Measurements from ENCODE around the gene ABLIM2. TPM values are rescaled to one million over a fixed set of nuclear protein-coding genes. Genes with fewer than 3 reads are reported as not detected.

Gene ABLIM2
- total RNA-seq, 2 experiments from 2014 or later: 0.32 to 0.54 TPM

DNA sequence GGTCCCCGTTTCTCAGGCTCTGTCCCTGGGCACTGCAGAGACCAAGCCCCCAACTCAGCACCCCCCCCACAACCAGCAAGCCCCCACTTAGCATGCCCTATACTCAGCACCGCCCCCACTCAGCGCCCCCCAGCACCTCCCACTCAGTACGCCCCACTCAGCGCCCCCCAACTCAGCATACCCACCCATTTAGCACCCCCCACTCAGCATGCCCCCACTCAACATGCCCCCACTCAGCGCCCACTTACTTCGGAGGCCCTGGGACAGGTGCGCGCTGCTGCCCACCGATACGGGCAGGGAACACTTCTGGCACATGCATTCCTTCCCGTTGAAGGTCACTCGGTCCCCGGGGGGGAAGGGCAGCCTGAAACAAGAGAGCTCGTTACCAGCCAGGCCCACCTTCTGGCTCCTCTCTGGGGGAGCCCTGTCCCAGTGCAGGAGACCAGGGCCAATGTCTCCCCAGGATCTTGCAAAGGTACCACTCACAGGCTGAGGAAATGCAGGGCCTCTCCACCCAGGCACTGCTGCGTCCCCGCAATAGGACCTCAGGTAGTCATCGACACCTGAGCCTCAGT is 70.6 kb downstream of the ABLIM2 start:
- Mint-ChIP-seq H3K27me3 (no peaks in the 10 kb centered on the region), H3K9me3 (no peaks in the 10 kb centered on the region), H3K27ac (no peak overlapping the region), H3K4me3 (no peak overlapping the region), H3K36me3 (ENCODE audit: low read depth) (no peaks in the 10 kb centered on the region), H3K4me1 (ENCODE audit: low read depth) (no peaks in the 10 kb centered on the region)
- CTCF ChIA-PET: interaction anchor here (0.9 kb wide), 1 partner anchor 752 kb away, joined by 3 read pairs; no protein-coding TSS in a partner anchor
- ATAC-seq: no peak
- TF ChIP-seq, protein P1, sequence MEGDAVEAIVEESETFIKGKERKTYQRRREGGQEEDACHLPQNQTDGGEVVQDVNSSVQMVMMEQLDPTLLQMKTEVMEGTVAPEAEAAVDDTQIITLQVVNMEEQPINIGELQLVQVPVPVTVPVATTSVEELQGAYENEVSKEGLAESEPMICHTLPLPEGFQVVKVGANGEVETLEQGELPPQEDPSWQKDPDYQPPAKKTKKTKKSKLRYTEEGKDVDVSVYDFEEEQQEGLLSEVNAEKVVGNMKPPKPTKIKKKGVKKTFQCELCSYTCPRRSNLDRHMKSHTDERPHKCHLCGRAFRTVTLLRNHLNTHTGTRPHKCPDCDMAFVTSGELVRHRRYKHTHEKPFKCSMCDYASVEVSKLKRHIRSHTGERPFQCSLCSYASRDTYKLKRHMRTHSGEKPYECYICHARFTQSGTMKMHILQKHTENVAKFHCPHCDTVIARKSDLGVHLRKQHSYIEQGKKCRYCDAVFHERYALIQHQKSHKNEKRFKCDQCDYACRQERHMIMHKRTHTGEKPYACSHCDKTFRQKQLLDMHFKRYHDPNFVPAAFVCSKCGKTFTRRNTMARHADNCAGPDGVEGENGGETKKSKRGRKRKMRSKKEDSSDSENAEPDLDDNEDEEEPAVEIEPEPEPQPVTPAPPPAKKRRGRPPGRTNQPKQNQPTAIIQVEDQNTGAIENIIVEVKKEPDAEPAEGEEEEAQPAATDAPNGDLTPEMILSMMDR (IDR thresholded peaks at IDR 0.05): no peak
- intact Hi-C loops (cut with micrococcal nuclease): no loop called here
- DNase-seq: no peak
- POLR2A ChIA-PET: no interaction called here

DNA sequence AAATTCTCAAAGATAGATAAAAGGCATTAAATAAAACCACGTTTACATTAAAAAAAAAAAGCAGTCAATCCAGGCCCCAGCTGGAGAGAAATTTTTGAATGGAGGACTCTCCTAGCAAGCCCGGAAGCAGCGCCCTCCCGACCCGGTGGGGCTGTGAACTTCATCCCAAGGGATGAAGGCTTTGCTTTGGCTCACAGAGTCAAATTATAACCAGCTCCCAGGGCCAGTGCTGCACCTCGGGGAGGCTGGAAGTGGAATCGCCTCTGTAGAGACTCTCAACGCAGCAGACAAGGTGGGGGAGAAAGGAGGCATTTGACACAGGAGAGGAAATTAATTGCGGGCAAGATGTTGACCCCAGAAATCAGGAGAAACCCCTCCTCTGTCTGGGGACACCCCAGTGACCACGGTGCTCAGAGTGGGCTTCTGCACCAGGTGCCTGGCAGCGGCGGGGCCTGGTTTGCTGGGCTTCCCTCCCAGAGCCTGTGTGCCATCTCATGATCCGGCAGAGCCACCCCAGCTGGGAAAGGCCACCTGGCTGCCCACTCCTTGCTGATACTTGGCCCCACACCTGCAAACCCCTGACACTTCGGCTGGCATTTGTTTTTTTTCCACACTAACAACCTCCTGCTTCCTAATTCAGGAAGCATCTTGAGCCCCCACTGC is 71.7 kb downstream of the ABLIM2 start:
- ChIA-PET CTCF (interaction anchor here (0.9 kb wide), 1 partner anchor 751 kb away, joined by 3 read pairs; no protein-coding TSS in a partner anchor), POLR2A (no interaction called here)
- TF ChIP-seq, protein P1 (IDR thresholded peaks at IDR 0.05): no peak
- Mint-ChIP-seq H3K4me3 (no peak overlapping the region), H3K4me1 (ENCODE audit: low read depth) (no peaks in the 10 kb centered on the region), H3K36me3 (ENCODE audit: low read depth) (no peaks in the 10 kb centered on the region), H3K27ac (no peak overlapping the region), H3K9me3 (no peaks in the 10 kb centered on the region), H3K27me3 (no peaks in the 10 kb centered on the region)
- intact Hi-C loops (cut with micrococcal nuclease): no loop called here
- ATAC-seq: no peak
- DNase-seq: no peak

DNA sequence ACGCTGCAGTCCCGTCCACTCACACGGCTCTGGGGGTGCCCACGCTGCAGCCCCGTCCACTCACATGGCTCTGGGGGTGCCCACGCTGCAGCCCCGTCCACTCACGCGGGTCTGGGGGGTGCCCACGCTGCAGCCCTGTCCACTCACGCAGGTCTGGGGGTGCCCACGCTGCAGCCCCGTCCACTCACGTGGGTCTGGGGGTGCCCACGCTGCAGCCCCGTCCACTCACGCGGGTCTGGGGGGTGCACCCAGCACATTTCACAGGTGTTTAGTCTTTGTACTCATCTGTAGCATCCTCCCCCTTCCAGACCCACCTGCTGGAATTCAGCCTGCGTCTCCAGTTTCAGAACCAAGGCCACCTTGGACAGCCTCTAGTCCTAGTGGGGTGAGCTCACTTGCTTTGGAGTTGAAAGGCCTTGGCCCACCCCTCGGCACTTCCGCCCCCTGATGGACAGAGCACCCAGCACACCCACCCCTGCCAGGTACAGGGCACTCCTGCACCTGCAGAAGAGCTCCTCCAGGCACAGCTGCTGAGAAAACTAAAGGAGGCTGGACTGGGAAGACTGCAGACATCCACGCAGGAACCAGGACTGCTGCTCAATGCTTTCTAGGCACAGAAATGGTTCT is 73.0 kb downstream of the ABLIM2 start:
- H3K27me3 Mint-ChIP-seq: no peaks in the 10 kb centered on the region
- no peak overlapping the region for H3K27ac Mint-ChIP-seq
- no peak for ATAC-seq
- no peaks in the 10 kb centered on the region for H3K9me3 Mint-ChIP-seq
- no peak overlapping the region for H3K4me3 Mint-ChIP-seq
- ChIA-PET CTCF (interaction anchor here (0.9 kb wide), 1 partner anchor 10 kb away, joined by 3 read pairs; no protein-coding TSS in a partner anchor), POLR2A (no interaction called here)
- no peaks in the 10 kb centered on the region for H3K36me3 Mint-ChIP-seq (ENCODE audit: low read depth)
- TF ChIP-seq, protein P1 (IDR thresholded peaks at IDR 0.05): no peak
- intact Hi-C loops (cut with micrococcal nuclease): no loop called here
- H3K4me1 Mint-ChIP-seq (ENCODE audit: low read depth): no peaks in the 10 kb centered on the region
- no peak for DNase-seq

DNA sequence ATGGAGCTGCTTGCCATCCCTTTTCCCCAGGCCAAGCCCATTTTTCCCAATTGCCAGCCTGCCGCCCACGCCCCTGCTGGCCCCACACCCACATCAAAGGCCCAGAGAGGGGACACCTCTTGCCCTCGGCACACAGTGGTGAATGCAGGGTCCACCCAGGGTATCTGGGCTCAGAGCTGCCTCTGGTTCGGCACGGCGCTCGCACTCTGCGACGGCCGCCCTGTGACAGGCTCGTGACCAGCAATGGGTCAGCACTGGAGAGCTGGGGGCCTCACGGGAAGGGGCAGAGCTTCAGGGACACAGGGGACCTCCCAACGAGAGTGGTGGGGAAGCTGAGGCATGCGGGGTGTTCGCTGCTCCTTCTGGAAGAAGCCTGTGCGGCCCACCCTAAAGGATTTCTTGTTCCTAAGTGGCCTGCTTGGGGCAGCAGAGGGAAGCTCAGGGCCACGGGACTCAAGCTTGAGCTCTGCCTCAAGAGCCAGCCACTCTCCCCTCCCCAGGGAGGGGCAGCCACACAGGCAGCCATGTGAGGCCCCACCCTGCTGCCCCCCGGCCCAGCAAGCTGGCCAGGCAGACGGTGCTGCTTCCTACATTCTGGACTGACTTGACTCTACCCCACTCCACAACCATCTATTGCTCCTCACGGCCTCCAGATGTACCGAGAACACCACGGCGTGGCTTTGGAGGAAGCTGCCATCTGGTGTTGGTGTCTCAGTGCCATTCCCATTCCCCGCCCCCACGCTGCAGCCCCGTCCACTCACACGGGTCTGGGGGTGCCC is 73.7 kb downstream of the ABLIM2 start:
- no peak for DNase-seq
- TF ChIP-seq, protein P1 (IDR thresholded peaks at IDR 0.05): no peak
- Mint-ChIP-seq H3K27me3 (no peaks in the 10 kb centered on the region), H3K9me3 (no peaks in the 10 kb centered on the region), H3K36me3 (ENCODE audit: low read depth) (no peaks in the 10 kb centered on the region), H3K4me3 (no peak overlapping the region), H3K27ac (no peak overlapping the region), H3K4me1 (ENCODE audit: low read depth) (no peaks in the 10 kb centered on the region)
- no peak for ATAC-seq
- intact Hi-C loops (cut with micrococcal nuclease): no loop called here
- POLR2A ChIA-PET: no interaction called here
- CTCF ChIA-PET: no interaction called here

All from activated CD8-positive, alpha-beta T cell treated with anti-CD3 and anti-CD28 coated beads for 36 hours (primary cell).